Measurements from ENCODE around the gene SEPTIN11.

SEPTIN11 gene

GRCh38 chr4:76977113-76977512, 27.6 kb downstream of the SEPTIN11 start:
- DNase-seq (ENCODE audit: low spot score): no peak
- in situ Hi-C loops (cut with MboI; ENCODE audit: low pct_unique_long_range_greater_than_20kb, low sequenced_read_pairs, unreplicated experiment): no loop called here
- TF ChIP-seq CTCF (IDR thresholded peaks at IDR 0.05; ENCODE audit: extremely low read depth, insufficient read depth, missing control alignments): no peak

DNA sequence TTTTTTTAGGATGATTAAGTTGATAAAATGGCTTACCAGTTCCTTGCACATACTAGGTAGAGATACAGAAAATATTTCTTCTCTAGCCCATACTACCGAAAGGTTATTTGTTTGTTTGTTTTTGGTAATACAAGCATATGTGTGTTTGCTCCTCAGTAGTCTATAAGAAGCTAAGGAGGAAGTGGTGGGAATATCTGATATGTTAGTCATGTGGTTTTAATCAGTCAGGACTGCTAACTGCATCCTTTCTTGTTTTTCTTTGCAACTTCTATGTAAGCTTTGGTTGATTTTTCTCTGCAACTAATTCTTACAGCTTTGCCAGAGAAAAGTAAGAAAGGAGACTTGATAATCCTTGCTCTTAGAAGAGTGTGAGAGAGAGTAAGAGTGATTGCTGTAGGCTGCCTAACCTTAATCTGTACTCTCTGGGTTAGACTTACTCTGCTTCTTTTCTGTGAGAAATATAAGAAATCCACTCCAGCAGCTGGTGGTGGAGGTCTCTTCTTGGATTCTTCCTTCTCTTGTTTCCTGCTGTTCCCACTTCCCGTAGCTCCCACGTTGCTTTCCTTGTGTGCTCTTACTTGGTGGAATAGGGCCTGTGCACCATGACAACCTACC, 28.3 kb downstream of the SEPTIN11 start:
- in situ Hi-C loops (cut with MboI; ENCODE audit: low pct_unique_long_range_greater_than_20kb, low sequenced_read_pairs, unreplicated experiment): no loop called here
- TF ChIP-seq CTCF (IDR thresholded peaks at IDR 0.05; ENCODE audit: extremely low read depth, insufficient read depth, missing control alignments): no peak
- DNase-seq (ENCODE audit: low spot score): no peak

GRCh38 chr4:76979236-76979635, 29.7 kb downstream of the SEPTIN11 start:
- no peak for DNase-seq (ENCODE audit: low spot score)
- in situ Hi-C loops (cut with MboI; ENCODE audit: low pct_unique_long_range_greater_than_20kb, low sequenced_read_pairs, unreplicated experiment): no loop called here
- no peak for TF ChIP-seq CTCF (IDR thresholded peaks at IDR 0.05; ENCODE audit: extremely low read depth, insufficient read depth, missing control alignments)

DNA sequence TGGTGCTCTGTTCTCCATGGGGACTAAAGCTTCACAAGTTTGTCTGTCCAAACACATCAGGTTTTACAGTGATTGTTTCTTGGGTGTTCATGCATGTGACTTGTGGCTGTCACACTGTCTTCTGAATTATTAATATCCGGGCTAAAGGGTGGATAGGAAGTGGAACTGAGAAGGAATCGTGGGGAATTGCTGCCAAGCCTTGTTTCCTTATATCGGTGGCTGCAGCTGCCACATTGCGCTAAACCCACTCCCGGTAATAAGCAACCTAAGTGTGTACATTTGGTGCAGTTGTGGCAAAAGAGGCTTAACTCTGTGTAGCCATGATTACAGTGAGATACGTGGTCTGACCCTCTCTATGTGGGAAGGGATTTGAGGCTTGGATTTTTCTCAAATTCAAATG, 30.7 kb downstream of the SEPTIN11 start:
- in situ Hi-C loops (cut with MboI; ENCODE audit: low pct_unique_long_range_greater_than_20kb, low sequenced_read_pairs, unreplicated experiment): no loop called here

DNA sequence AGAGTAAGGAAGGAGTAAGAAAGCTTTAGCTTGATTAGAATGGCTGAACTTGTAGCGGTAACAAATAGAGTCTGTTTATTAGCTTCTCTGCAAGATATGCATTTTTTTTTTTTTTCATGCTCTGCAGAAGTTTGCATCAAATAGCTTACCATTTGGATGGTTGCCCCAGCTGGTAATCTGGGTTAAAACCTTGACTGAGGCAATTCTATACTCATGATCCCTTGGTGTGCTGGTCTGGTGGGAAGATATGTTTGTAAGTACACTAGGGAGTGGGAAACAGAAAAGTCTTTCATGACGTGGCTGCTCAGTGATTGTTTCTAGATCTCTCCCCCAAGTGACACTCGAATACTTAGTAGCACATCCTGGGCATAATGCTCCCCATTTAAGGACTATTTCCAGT, 32.1 kb downstream of the SEPTIN11 start:
- no peak for TF ChIP-seq CTCF (IDR thresholded peaks at IDR 0.05; ENCODE audit: extremely low read depth, insufficient read depth, missing control alignments)
- DNase-seq (ENCODE audit: low spot score): no peak
- in situ Hi-C loops (cut with MboI; ENCODE audit: low pct_unique_long_range_greater_than_20kb, low sequenced_read_pairs, unreplicated experiment): no loop called here

More for the DNA sequence above, 30.7 kb downstream of the SEPTIN11 start:
- DNase-seq (ENCODE audit: low spot score): no peak
- no peak for TF ChIP-seq CTCF (IDR thresholded peaks at IDR 0.05; ENCODE audit: extremely low read depth, insufficient read depth, missing control alignments)

DNA sequence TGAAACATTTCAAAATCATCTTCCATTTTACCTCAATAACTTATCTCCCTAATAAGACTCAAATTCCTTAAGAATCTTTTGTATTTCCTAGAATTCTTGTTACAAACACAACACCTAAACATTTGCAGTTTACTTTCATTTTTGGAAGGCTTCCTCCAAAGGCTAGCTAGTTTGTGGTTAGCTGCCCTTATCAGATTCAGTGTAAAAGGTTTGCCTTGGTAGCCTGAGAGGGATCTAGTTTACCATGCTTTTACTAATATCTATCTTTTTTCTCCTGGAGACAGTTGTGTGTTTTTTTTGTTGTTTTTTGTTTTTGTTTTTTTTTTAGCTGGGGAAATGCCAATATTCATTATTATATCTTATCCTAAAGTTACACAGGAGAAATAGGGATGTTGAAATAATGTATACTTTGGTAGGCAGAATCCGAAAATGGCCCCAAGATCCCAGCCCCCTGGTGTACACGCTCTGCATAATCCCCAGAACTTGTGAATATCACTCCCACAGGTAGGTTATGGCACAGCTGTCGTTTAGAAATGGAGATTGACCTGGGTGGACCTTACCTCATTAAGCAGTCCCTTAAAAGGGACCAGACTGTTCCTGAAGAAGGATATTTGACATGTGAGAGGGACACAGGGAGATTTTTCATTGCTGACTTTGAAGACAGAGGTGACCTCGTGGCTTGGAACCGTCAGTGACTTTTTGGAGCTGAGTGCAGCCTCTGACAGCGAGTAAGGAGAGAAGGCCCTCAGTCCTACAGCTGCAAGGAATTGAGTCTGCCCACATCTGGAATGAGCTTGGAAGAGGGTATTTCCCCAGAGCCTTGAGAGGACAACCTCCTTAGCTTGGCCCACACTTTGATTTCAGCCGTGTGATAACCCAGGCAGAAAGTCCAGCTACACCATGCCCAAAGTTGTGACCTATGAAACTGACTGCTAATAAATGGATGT, 33.4 kb downstream of the SEPTIN11 start:
- in situ Hi-C loops (cut with MboI; ENCODE audit: low pct_unique_long_range_greater_than_20kb, low sequenced_read_pairs, unreplicated experiment): no loop called here
- no peak for TF ChIP-seq CTCF (IDR thresholded peaks at IDR 0.05; ENCODE audit: extremely low read depth, insufficient read depth, missing control alignments)
- DNase-seq (ENCODE audit: low spot score): no peak
